Measurements from ENCODE around the gene MAOA. TPM values are rescaled to one million over a fixed set of nuclear protein-coding genes. Genes with fewer than 3 reads are reported as not detected.
"Not testable (repeated sequence)": the region's sequence is repeated elsewhere in the genome, so short reads cannot be mapped to it uniquely, and the experiment has no call there.

The MAOA gene
- total and polyA plus RNA-seq, 7 donors = 9.7 to 115 (median 22.8) TPM

DNA sequence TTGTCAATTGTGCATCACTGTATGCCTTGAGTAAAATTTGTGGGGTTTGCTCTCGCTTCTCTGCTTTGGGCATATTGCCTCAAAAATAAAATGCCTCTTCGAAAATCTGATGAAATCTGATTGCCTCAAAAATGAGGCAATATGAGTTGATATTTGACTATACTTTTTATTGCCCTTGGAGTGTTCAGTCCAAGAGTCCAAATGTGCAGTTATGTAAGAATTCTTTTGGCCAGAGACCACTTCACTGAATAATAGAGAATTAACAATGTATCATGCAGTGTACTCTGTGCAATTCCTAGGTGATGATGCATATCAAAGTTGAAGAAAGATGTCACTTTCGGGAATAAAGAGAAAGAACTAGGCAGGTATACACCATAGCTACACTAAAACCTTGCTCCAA, 8.6 kb downstream of the MAOA start:
- H3K4me3 ChIP-seq = no peak overlapping the region
- peaks cover 0 to under 1% (median 0%) of the 10 kb centered on the region in 3 donors for H3K27me3 ChIP-seq (ENCODE audit: insufficient read depth in 3 of 3, low read length in 2 of 3)
- intact Hi-C loops (cut with DNase I) = no loop called here
- ATAC-seq (no peak), DNase-seq (no peak)
- no peak overlapping the region for H3K27ac ChIP-seq
- H3K36me3 ChIP-seq (ENCODE audit: insufficient read depth in 1 of 2, low read depth in 1 of 2) = no peaks in the 10 kb centered on the region
- no peaks in the 10 kb centered on the region for H3K4me1 ChIP-seq
- WGBS, 3 donors = 69 to 89% (median 83%) methylated on average over 3 of the region's 3 CpGs
- TF ChIP-seq, protein P1, sequence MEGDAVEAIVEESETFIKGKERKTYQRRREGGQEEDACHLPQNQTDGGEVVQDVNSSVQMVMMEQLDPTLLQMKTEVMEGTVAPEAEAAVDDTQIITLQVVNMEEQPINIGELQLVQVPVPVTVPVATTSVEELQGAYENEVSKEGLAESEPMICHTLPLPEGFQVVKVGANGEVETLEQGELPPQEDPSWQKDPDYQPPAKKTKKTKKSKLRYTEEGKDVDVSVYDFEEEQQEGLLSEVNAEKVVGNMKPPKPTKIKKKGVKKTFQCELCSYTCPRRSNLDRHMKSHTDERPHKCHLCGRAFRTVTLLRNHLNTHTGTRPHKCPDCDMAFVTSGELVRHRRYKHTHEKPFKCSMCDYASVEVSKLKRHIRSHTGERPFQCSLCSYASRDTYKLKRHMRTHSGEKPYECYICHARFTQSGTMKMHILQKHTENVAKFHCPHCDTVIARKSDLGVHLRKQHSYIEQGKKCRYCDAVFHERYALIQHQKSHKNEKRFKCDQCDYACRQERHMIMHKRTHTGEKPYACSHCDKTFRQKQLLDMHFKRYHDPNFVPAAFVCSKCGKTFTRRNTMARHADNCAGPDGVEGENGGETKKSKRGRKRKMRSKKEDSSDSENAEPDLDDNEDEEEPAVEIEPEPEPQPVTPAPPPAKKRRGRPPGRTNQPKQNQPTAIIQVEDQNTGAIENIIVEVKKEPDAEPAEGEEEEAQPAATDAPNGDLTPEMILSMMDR (IDR thresholded peaks at IDR 0.05) = no peak
- H3K9me3 ChIP-seq = no peaks in the 10 kb centered on the region

DNA sequence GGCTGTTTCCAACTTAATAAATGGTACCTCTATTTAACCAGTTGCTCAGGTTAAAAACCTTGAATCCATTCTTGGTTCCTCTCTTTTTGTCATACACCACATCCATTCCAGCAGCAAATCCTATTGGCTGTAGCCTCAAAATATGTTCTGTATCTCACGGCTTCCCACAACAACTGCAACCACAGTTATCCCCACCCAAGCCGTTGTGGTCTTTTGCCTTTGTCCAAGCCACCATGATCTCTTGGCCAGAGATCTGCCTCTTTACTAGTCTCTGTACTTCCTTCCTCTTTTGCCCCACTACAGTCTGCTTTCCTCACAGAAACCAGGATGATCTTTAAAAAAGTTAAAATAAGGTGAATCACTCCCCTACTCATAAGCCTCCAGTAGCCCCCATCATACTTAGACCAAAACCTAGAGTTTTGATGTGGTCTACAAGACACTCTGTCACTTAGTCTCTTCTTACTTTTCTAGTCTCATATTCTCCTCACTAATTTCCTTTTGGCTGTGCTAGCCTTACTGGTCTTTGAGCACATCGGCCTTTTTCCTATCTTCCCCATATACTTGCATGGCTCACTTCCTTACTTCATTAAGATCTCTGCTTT, 10.3 kb downstream of the MAOA start:
- H3K27me3 ChIP-seq (ENCODE audit: insufficient read depth in 3 of 3, low read length in 2 of 3) = no peaks in the 10 kb centered on the region
- TF ChIP-seq, protein P1 (IDR thresholded peaks at IDR 0.05) = no peak
- no peak for ATAC-seq
- WGBS, 3 donors = 77 to 82% (median 80%) methylated on average over 3 of the region's 3 CpGs
- H3K9me3 ChIP-seq = no peaks in the 10 kb centered on the region
- intact Hi-C loops (cut with DNase I) = no loop called here
- no peaks in the 10 kb centered on the region for H3K4me1 ChIP-seq
- no peak overlapping the region for H3K27ac ChIP-seq
- no peak for DNase-seq
- no peak overlapping the region for H3K4me3 ChIP-seq
- H3K36me3 ChIP-seq (ENCODE audit: insufficient read depth in 1 of 2, low read depth in 1 of 2) = no peaks in the 10 kb centered on the region

DNA sequence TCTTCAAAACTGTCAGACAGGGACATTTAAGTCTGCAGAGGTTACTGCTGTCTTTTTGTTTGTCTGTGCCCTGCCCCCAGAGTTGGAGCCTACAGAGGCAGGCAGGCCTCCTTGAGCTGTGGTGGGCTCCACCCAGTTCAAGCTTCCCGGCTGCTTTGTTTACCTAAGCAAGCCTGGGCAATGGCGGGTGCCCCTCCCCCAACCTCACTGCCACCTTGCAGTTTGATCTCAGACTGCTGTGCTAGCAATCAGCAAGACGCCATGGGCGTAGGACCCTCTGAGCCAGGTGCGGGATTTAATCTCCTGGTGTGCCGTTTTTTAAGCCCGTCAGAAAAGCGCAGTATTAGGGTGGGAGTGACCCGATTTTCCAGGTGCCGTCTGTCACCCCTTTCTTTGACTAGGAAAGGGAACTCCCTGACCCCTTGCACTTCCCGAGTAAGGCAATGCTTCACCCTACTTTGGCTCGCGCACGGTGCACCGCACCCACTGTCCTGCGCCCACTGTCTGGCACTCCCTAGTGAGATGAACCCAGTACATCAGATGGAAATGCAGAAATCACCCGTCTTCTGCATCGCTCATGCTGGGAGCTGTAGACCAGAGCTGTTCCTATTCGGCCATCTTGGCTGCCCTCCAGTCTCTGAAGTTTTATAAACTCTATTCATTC, 20.0 kb downstream of the MAOA start:
- H3K4me1 ChIP-seq; H3K9me3 ChIP-seq; H3K27ac ChIP-seq; DNase-seq; H3K36me3 ChIP-seq (ENCODE audit: insufficient read depth in 1 of 2, low read depth in 1 of 2); H3K4me3 ChIP-seq; ATAC-seq; H3K27me3 ChIP-seq (ENCODE audit: insufficient read depth in 3 of 3, low read length in 2 of 3); intact Hi-C loops (cut with DNase I): not testable (repeated sequence)
- 72 to 90% (median 73%) methylated on average over 14 to 17 of the region's 19 CpGs for WGBS, 3 donors

DNA sequence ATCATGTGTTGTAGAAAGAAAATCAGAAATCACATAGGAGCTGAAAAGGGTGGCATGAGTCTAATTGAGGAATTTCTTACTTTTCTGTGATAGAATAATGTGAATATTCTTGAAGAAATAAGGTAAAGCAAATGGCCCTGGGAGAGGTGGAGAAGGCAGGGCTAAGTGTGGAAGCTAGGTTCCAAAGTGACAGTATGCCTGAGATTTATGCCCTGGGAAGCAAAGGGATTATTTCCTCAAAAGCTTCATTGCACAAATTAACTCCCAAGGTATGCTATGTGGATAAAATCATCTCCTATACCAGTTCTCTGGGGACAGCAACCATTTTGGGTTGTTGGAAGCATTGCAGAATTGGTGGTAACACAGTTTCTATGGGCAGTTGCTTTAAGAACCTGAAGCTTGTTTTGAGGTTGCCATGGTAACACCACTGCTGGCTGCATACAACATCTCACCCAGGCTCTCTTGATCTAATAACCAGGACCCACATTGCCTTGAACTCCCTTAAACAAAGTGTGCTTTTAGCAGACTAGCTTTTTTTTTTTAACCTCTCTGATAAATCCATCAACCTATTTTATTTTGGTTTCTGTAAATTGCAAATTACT, 21.0 kb downstream of the MAOA start:
- Histone ChIP-seq H3K9me3 (no peaks in the 10 kb centered on the region), H3K4me3 (no peak overlapping the region), H3K27ac (no peak overlapping the region), H3K4me1 (no peaks in the 10 kb centered on the region), H3K27me3 (ENCODE audit: insufficient read depth in 3 of 3, low read length in 2 of 3) (no peaks in the 10 kb centered on the region), H3K36me3 (ENCODE audit: insufficient read depth in 1 of 2, low read depth in 1 of 2) (no peaks in the 10 kb centered on the region)
- TF ChIP-seq, protein P1 (IDR thresholded peaks at IDR 0.05) = no peak
- ATAC-seq = no peak
- intact Hi-C loops (cut with DNase I) = no loop called here
- no peak for DNase-seq

DNA sequence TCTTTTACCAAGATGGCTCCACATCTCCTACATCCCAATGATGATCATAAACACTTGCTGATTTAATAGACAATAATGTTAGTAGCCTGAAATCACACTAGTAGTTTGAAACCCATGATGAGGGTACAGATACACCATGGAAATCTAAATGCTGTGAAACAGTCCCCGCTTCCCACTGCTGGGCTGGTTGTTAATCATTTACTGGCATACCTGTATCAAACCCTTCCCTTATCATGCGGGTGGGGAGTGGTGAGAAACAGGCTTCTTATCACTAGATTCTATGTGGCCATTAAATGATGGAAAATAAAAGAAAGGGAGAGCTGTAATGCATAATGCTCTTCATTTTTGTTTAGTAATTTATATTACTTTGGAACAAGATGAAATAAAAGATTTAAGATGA, 21.9 kb downstream of the MAOA start:
- no peak overlapping the region for H3K27ac ChIP-seq
- H3K4me3 ChIP-seq = no peak overlapping the region
- no peaks in the 10 kb centered on the region for H3K27me3 ChIP-seq (ENCODE audit: insufficient read depth in 3 of 3, low read length in 2 of 3)
- no peak for ATAC-seq
- H3K9me3 ChIP-seq = no peaks in the 10 kb centered on the region
- intact Hi-C loops (cut with DNase I) = no loop called here
- TF ChIP-seq, protein P1 (IDR thresholded peaks at IDR 0.05) = no peak
- 92 to 98% (median 95%) methylated on average over 2 of the region's 2 CpGs for WGBS, 3 donors
- no peaks in the 10 kb centered on the region for H3K4me1 ChIP-seq
- H3K36me3 ChIP-seq (ENCODE audit: insufficient read depth in 1 of 2, low read depth in 1 of 2) = no peaks in the 10 kb centered on the region
- DNase-seq = no peak

Data from psoas muscle (tissue), 8 donors.